C4-2B (cell line): Measurements from ENCODE around the gene HIVEP3.

ENCODE experiments used
- CTCF ChIP-seq: fragments of 450-650 bp; conservative IDR thresholded peaks from 2 replicates; pipeline ENCODE4 v1.5.1; 2017; ENCODE audit warnings: mild to moderate bottlenecking
- ZFX ChIP-seq: fragments of 450-650 bp; IDR thresholded peaks from 2 replicates; pipeline ENCODE4 v1.6.1; 2017

GRCh38 chr1:41524676-41525675, 393.7 kb downstream of the HIVEP3 start:
- TF ChIP-seq CTCF (no peak), ZFX (no peak)
